Measurements from ENCODE around the gene C14orf119.
"Not testable (repeated sequence)": the region's sequence is repeated elsewhere in the genome, so short reads cannot be mapped to it uniquely, and the experiment has no call there.

The C14orf119 gene

DNA sequence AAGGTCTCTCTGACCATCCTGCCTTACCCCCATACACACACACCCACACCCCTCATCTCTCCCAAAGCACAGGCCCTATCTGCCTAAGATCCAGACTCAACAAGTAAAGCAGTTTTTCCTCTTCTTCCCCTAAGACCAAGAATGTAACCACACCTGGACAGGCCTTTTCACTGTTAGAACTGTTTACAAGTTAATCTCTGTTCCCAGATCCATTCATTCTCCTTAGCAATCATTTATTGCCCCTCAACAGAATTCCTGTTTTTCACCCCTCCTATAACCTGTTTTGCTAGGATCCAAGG is 11.4 kb downstream of the C14orf119 start:
- no peaks in the 10 kb centered on the region for H3K27me3 ChIP-seq (ENCODE audit: insufficient read depth, poor library complexity, severe bottlenecking)
- no peaks in the 10 kb centered on the region for H3K4me1 ChIP-seq (ENCODE audit: insufficient read depth, poor library complexity, severe bottlenecking)
- TF ChIP-seq, protein P1, sequence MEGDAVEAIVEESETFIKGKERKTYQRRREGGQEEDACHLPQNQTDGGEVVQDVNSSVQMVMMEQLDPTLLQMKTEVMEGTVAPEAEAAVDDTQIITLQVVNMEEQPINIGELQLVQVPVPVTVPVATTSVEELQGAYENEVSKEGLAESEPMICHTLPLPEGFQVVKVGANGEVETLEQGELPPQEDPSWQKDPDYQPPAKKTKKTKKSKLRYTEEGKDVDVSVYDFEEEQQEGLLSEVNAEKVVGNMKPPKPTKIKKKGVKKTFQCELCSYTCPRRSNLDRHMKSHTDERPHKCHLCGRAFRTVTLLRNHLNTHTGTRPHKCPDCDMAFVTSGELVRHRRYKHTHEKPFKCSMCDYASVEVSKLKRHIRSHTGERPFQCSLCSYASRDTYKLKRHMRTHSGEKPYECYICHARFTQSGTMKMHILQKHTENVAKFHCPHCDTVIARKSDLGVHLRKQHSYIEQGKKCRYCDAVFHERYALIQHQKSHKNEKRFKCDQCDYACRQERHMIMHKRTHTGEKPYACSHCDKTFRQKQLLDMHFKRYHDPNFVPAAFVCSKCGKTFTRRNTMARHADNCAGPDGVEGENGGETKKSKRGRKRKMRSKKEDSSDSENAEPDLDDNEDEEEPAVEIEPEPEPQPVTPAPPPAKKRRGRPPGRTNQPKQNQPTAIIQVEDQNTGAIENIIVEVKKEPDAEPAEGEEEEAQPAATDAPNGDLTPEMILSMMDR (IDR thresholded peaks at IDR 0.05; ENCODE audit: poor library complexity, severe bottlenecking), result no peak
- no peak overlapping the region for H3K4me3 ChIP-seq (ENCODE audit: severe bottlenecking)
- DNase-seq (ENCODE audit: low spot score), result no peak
- H3K9me3 ChIP-seq (ENCODE audit: severe bottlenecking), result no peaks in the 10 kb centered on the region
- H3K36me3 ChIP-seq (ENCODE audit: low read depth), result no peaks in the 10 kb centered on the region
- no peak overlapping the region for H3K27ac ChIP-seq (ENCODE audit: poor library complexity, severe bottlenecking)
- no peak for ATAC-seq (ENCODE audit: low read depth)

DNA sequence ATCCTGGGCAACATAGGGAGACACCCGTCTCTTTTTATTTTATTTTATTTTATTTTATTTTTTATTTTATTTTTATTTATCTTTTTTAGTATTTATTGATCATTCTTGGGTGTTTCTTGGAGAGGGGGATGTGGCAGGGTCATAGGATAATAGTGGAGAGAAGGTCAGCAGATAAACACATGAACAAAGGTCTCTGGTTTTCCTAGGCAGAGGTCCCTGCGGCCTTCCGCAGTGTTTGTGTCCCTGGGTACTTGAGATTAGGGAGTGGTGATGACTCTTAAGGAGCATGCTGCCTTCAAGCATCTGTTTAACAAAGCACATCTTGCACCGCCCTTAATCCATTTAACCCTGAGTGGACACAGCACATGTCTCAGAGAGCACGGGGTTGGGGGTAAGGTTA is 12.3 kb downstream of the C14orf119 start:
- not testable (repeated sequence) for H3K36me3 ChIP-seq (ENCODE audit: low read depth); H3K9me3 ChIP-seq (ENCODE audit: severe bottlenecking); H3K27ac ChIP-seq (ENCODE audit: poor library complexity, severe bottlenecking); ATAC-seq (ENCODE audit: low read depth); DNase-seq (ENCODE audit: low spot score); H3K4me3 ChIP-seq (ENCODE audit: severe bottlenecking); H3K27me3 ChIP-seq (ENCODE audit: insufficient read depth, poor library complexity, severe bottlenecking); H3K4me1 ChIP-seq (ENCODE audit: insufficient read depth, poor library complexity, severe bottlenecking)

DNA sequence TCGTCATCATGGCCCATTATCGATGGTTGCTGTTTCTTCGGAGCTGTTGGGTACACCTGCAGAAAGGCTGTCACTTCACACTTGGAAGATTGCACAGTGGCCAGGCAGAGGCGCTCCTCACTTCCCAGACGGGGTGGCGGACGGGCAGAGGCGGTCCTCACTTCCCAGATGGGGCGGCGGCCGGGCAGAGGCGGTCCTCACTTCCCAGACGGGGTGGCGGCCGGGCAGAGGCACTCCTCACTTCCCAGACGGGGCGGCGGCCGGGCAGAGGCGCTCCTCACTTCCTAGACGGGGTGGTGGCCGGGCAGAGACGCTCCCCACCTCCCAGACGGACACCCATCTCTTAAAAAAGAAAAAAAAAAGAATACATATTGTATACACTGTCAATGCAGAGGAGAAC is 12.9 kb downstream of the C14orf119 start:
- not testable (repeated sequence) for H3K27ac ChIP-seq (ENCODE audit: poor library complexity, severe bottlenecking); ATAC-seq (ENCODE audit: low read depth); H3K9me3 ChIP-seq (ENCODE audit: severe bottlenecking); H3K4me1 ChIP-seq (ENCODE audit: insufficient read depth, poor library complexity, severe bottlenecking); H3K36me3 ChIP-seq (ENCODE audit: low read depth); H3K4me3 ChIP-seq (ENCODE audit: severe bottlenecking); DNase-seq (ENCODE audit: low spot score); H3K27me3 ChIP-seq (ENCODE audit: insufficient read depth, poor library complexity, severe bottlenecking)

DNA sequence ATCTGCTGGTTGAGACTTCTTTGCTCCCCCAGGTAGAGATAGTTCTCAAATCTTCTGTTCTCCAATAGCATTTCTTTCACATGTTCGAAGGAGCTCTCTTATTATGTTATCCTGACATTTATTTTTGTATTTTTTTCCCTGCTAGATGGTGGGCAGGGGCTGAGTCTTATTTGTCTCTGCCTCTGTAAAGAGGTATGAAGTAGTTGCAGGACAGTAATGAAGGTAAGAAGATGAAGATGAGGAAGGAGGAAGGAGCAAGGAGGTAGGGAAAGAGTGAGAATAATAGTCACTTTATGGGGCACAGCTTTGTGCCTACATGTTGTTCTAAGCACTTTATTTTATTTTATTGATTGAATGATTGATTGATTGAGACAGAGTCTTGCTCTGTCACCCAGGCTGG is 14.5 kb downstream of the C14orf119 start:
- no peak overlapping the region for H3K4me3 ChIP-seq (ENCODE audit: severe bottlenecking)
- no peaks in the 10 kb centered on the region for H3K36me3 ChIP-seq (ENCODE audit: low read depth)
- TF ChIP-seq, protein P1 (IDR thresholded peaks at IDR 0.05; ENCODE audit: poor library complexity, severe bottlenecking), result no peak
- no peak for DNase-seq (ENCODE audit: low spot score)
- H3K9me3 ChIP-seq (ENCODE audit: severe bottlenecking), result no peaks in the 10 kb centered on the region
- no peak for ATAC-seq (ENCODE audit: low read depth)
- H3K4me1 ChIP-seq (ENCODE audit: insufficient read depth, poor library complexity, severe bottlenecking), result peaks cover 8% of the 10 kb centered on the region
- H3K27me3 ChIP-seq (ENCODE audit: insufficient read depth, poor library complexity, severe bottlenecking), result no peaks in the 10 kb centered on the region
- no peak overlapping the region for H3K27ac ChIP-seq (ENCODE audit: poor library complexity, severe bottlenecking)

DNA sequence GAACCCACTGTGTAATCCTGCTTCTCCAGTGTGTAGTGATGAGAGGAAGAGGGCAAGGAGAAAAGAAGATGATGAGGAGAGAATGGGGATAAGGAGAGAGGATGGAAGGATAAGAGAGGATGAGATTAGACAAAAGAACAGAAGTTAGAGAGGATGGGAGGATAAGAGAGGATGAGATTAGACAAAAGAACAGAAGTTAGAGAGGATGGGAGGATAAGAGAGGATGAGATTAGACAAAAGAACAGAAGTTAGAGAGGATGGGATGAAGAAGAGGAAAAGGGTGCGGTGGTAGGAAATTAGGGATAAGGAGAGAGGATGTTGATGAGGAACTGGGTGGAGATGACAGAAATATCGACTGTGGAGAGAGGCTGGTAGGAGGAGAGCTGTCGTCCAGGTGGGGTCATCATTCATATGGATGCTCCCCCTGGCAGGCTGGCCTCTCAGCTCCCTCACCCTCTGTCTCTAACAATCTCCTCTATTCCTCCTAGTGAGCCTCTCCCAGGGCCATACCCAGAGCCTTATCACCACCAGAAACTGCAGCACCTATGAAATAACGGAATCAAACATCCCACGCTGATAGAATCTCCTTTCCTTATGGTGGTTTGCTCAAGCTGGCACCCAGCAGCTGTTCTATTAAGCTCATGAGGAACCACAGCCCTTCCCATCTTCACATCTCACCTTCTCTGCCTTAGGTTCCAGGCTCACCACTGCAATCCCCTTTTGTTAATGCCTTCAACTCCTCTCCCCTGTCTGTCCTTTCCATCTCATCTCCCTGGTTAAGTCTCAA is 15.5 kb downstream of the C14orf119 start:
- no peak overlapping the region for H3K27ac ChIP-seq (ENCODE audit: poor library complexity, severe bottlenecking)
- no peaks in the 10 kb centered on the region for H3K27me3 ChIP-seq (ENCODE audit: insufficient read depth, poor library complexity, severe bottlenecking)
- H3K9me3 ChIP-seq (ENCODE audit: severe bottlenecking), result no peaks in the 10 kb centered on the region
- ATAC-seq (ENCODE audit: low read depth) (no peak), DNase-seq (ENCODE audit: low spot score) (no peak)
- peaks cover 18% of the 10 kb centered on the region for H3K4me1 ChIP-seq (ENCODE audit: insufficient read depth, poor library complexity, severe bottlenecking)
- TF ChIP-seq, protein P1 (IDR thresholded peaks at IDR 0.05; ENCODE audit: poor library complexity, severe bottlenecking), result no peak
- H3K4me3 ChIP-seq (ENCODE audit: severe bottlenecking), result no peak overlapping the region
- H3K36me3 ChIP-seq (ENCODE audit: low read depth), result no peaks in the 10 kb centered on the region
